Trophoblast cell (in vitro differentiated cells and primary cell): ENCODE measurements around the gene BAIAP2L1.
A peak's percentile ranks its signal among the peaks of the same experiment; 100 is the strongest.

Source experiments
- DNase-seq, 2 donors: peaks; one replicate each; pipeline ENCODE4 v3.0.0-alpha.2; 2016
- H2AFZ ChIP-seq: 2 replicates; pipeline ENCODE4 v1.6.1; 2013; ENCODE audit warnings: low read length, moderate library complexity, mild to moderate bottlenecking; ENCODE audit not compliant: insufficient read depth, poor library complexity
- H2AK5ac ChIP-seq: 2 replicates; pipeline ENCODE4 v1.6.1; 2013; ENCODE audit warnings: mild to moderate bottlenecking, low read length
- H2BK120ac ChIP-seq: 2 replicates; pipeline ENCODE4 v1.6.1; 2013; ENCODE audit warnings: low read length, mild to moderate bottlenecking, moderate library complexity; ENCODE audit not compliant: insufficient read depth, poor library complexity
- H2BK12ac ChIP-seq: 2 replicates; pipeline ENCODE4 v1.6.1; 2013; ENCODE audit warnings: mild to moderate bottlenecking, low read length, moderate library complexity
- H2BK5ac ChIP-seq: 2 replicates; pipeline ENCODE4 v1.6.1; 2013; ENCODE audit warnings: low read length, low read depth, moderate library complexity, mild to moderate bottlenecking; ENCODE audit not compliant: poor library complexity
- H3K14ac ChIP-seq: 2 replicates; pipeline ENCODE4 v1.6.1; 2013; ENCODE audit warnings: mild to moderate bottlenecking, low read length
- H3K18ac ChIP-seq: 2 replicates; pipeline ENCODE4 v1.6.1; 2013; ENCODE audit warnings: mild to moderate bottlenecking, low read length
- H3K23ac ChIP-seq: 2 replicates; pipeline ENCODE4 v1.6.1; 2013; ENCODE audit warnings: low read length
- H3K27ac ChIP-seq: 2 replicates; pipeline ENCODE4 v1.5.1; 2013; ENCODE audit warnings: low read depth, mild to moderate bottlenecking, inconsistent platforms, low read length, moderate library complexity
- H3K27me3 ChIP-seq: 2 replicates; pipeline ENCODE4 v1.6.1; 2013; ENCODE audit warnings: inconsistent platforms, mild to moderate bottlenecking, low read length, moderate library complexity; ENCODE audit not compliant: insufficient read depth
- H3K36me3 ChIP-seq, 2 experiments: 1 replicate in 1 of 2; 2 replicates in 1 of 2; pipeline ENCODE4 v1.6.1; 2013; ENCODE audit warnings: low read length in 2 of 2, mild to moderate bottlenecking in 2 of 2, moderate library complexity in 1 of 2; ENCODE audit not compliant: insufficient read depth in 2 of 2, control insufficient read depth in 1 of 2
- H3K4ac ChIP-seq: 2 replicates; pipeline ENCODE4 v1.6.1; 2013; ENCODE audit warnings: low read depth, mild to moderate bottlenecking, low read length, moderate library complexity
- H3K4me1 ChIP-seq, 2 experiments: 1 replicate in 1 of 2; 2 replicates in 1 of 2; pipeline ENCODE4 v1.6.1; 2013; ENCODE audit warnings: low read length in 2 of 2, mild to moderate bottlenecking in 2 of 2, moderate library complexity in 1 of 2; ENCODE audit not compliant: insufficient read depth in 2 of 2, control insufficient read depth in 1 of 2
- H3K4me2 ChIP-seq: 2 replicates; pipeline ENCODE4 v1.6.1; 2013; ENCODE audit warnings: inconsistent platforms, mild to moderate bottlenecking, low read length, moderate library complexity
- H3K4me3 ChIP-seq: 2 replicates; pipeline ENCODE4 v1.5.1; 2013; ENCODE audit warnings: mild to moderate bottlenecking, low read depth, low read length, inconsistent platforms
- H3K79me1 ChIP-seq: one replicate; pipeline ENCODE4 v1.6.1; 2013; ENCODE audit warnings: low read length
- H3K79me2 ChIP-seq: 2 replicates; pipeline ENCODE4 v1.6.1; 2013; ENCODE audit warnings: low read length, mild to moderate bottlenecking; ENCODE audit not compliant: control insufficient read depth, insufficient read depth, poor library complexity
- H3K9ac ChIP-seq: 2 replicates; pipeline ENCODE4 v1.6.1; 2013; ENCODE audit warnings: mild to moderate bottlenecking, low read length
- H3K9me3 ChIP-seq: 2 replicates; pipeline ENCODE4 v1.6.1; 2013; ENCODE audit warnings: low read depth, mild to moderate bottlenecking, control low read depth, inconsistent platforms, low read length; ENCODE audit not compliant: insufficient read depth
- H4K12ac ChIP-seq: 2 replicates; pipeline ENCODE4 v1.6.1; 2013; ENCODE audit warnings: low read depth, mild to moderate bottlenecking, low read length, moderate library complexity
- H4K8ac ChIP-seq: 2 replicates; pipeline ENCODE4 v1.6.1; 2013; ENCODE audit warnings: low read depth, mild to moderate bottlenecking, low read length, moderate library complexity
- H4K91ac ChIP-seq: one replicate; pipeline ENCODE4 v1.6.1; 2013; ENCODE audit warnings: low read depth, mild to moderate bottlenecking, low read length, moderate library complexity
- WGBS: extraction: QIAGEN DNeasy Blood & Tissue Kit; methylation state at CpG from one replicate; pipeline ENCODE4 v1.1.7; 2013; ENCODE audit warnings: missing lambda C conversion rate; ENCODE audit not compliant: insufficient read length, insufficient coverage; ENCODE audit errors: extremely low coverage; 5-methylcytosine and 5-hydroxymethylcytosine counted together

Gene BAIAP2L1

DNA sequence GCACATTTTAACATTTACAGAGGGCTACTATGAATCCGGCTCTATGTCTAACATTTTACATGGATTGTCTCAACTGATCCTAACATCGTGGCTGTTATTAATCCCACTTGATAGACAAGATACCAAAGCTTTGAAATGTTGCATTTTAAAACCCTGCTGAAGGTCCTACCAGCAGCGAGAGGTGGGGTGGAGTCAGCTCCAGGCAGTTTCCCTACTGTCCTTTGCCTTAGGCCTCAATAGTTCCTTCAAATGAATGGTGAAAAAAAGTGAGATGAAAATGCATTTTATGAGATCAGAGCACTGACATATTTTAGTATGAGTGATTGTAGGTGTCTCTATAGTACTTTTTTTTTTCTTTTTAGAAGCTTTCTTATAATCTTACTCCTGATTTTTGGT lies 26.6 kb downstream of the BAIAP2L1 start:
- no peak overlapping the region for H3K4ac ChIP-seq
- H3K36me3 ChIP-seq = no peaks in the 10 kb centered on the region
- no peak overlapping the region for H3K23ac ChIP-seq
- DNase-seq = peak; percentile 83 to 88
- no peak overlapping the region for H3K27ac ChIP-seq
- H3K9me3 ChIP-seq = no peaks in the 10 kb centered on the region
- H3K4me1 ChIP-seq = peaks cover 7 to 8% of the 10 kb centered on the region in 2 experiments
- H3K18ac ChIP-seq = no peak overlapping the region
- no CpG with 5 or more reads among the region's 3 CpGs for WGBS
- H3K4me3 ChIP-seq = no peak overlapping the region
- no peak overlapping the region for H2AFZ ChIP-seq
- H4K8ac ChIP-seq = no peak overlapping the region
- no peak overlapping the region for H2BK12ac ChIP-seq
- H2AK5ac ChIP-seq = no peak overlapping the region
- H4K91ac ChIP-seq = no peak overlapping the region
- no peaks in the 10 kb centered on the region for H3K27me3 ChIP-seq
- H2BK5ac ChIP-seq = no peak overlapping the region
- H3K14ac ChIP-seq = no peak overlapping the region
- H4K12ac ChIP-seq = no peak overlapping the region
- H3K9ac ChIP-seq = no peak overlapping the region
- no peak overlapping the region for H3K4me2 ChIP-seq
- H3K79me2 ChIP-seq = peaks cover 2% of the 10 kb centered on the region
- no peaks in the 10 kb centered on the region for H3K79me1 ChIP-seq
- no peak overlapping the region for H2BK120ac ChIP-seq

DNA sequence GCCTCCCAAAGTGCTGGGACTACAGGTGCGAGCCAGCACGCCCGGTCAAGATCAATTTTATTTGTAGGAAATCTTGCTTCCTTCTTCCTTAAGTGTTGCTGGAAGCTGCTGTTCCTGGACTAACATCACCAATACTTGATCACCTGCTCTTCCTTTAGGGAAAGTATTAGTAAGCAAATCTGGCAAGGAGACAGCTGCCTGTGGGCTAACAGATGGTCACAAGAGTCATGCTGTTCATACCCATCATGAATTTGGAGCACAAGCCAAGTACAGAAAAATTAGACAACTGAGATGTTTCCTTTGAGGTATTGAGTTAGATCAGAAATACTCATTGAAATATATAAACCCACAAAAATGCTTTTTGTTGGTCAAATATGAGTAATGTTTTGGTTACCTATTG lies 27.9 kb downstream of the BAIAP2L1 start:
- Histone ChIP-seq H4K91ac (no peak overlapping the region), H3K9me3 (no peaks in the 10 kb centered on the region), H2BK5ac (no peak overlapping the region), H3K79me1 (no peaks in the 10 kb centered on the region), H3K14ac (no peak overlapping the region), H2BK12ac (no peak overlapping the region), H2AK5ac (no peak overlapping the region), H3K18ac (no peak overlapping the region), H2AFZ (no peak overlapping the region), H3K4ac (peak overlapping the region; percentile 27), H3K36me3 (peaks cover 0 to 2% of the 10 kb centered on the region in 2 experiments), H3K27ac (no peak overlapping the region), H3K27me3 (no peaks in the 10 kb centered on the region), H3K4me1 (peaks cover 3 to 4% of the 10 kb centered on the region in 2 experiments), H3K23ac (no peak overlapping the region), H2BK120ac (no peak overlapping the region), H3K4me2 (no peak overlapping the region), H4K12ac (no peak overlapping the region), H4K8ac (no peak overlapping the region), H3K9ac (no peak overlapping the region), H3K79me2 (peaks cover 2% of the 10 kb centered on the region), H3K4me3 (no peak overlapping the region)
- DNase-seq = no peak
- no CpG with 5 or more reads among the region's 3 CpGs for WGBS

DNA sequence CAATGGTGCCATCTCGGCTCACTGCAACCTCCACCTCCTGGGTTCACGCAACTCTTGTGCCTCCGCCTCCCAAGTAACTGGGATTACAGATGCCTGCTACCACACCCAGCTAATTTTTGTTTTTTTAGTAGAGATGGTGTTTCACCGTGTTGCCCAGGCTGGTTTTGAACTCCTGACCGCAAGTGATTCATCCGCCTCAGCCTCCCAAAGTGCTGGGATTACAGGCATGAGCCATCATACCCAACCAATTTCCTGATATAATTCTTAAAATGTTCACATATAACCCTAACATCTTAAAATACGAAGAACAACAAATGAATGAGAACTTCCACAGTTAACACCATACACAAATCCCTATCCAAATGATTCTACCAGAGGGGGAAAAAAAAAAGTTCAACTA lies 31.2 kb downstream of the BAIAP2L1 start:
- Histone ChIP-seq H2AK5ac (no peak overlapping the region), H3K36me3 (peaks cover 4 to 7% of the 10 kb centered on the region in 2 experiments), H3K27me3 (no peaks in the 10 kb centered on the region), H3K23ac (no peak overlapping the region), H3K9me3 (no peaks in the 10 kb centered on the region), H2BK120ac (no peak overlapping the region), H3K4me1 (peaks cover 3% of the 10 kb centered on the region in 2 experiments), H3K18ac (no peak overlapping the region), H3K79me2 (peaks cover 2% of the 10 kb centered on the region), H4K91ac (no peak overlapping the region), H2BK12ac (no peak overlapping the region), H3K4me3 (no peak overlapping the region), H4K8ac (no peak overlapping the region), H3K27ac (no peak overlapping the region), H3K14ac (no peak overlapping the region), H3K4ac (no peak overlapping the region), H3K9ac (no peak overlapping the region), H3K4me2 (no peak overlapping the region), H3K79me1 (no peaks in the 10 kb centered on the region), H2AFZ (no peak overlapping the region), H4K12ac (peak overlapping the region; percentile 30), H2BK5ac (no peak overlapping the region)
- DNase-seq = no peak
- WGBS = no CpG with 5 or more reads among the region's 7 CpGs

DNA sequence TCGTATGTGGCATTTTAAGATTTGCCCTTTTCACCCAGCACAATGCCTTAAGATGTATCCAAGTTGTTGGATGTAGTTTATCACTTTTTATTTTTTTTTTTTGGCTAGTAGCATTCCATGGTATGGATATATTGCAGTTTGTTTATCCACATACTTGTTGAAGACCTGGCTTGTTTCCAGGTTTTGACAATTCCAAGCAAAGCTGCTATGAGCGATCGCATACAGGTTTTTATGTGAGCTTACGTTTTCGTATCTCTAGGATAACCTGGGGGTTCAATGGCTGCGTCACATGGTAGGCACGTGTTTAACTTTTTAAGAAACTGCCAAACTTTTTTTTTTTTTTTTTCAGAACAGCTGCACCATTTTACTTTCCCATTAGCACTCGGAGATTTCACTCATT lies 32.2 kb downstream of the BAIAP2L1 start:
- WGBS = no CpG with 5 or more reads among the region's 8 CpGs
- H2AK5ac ChIP-seq = no peak overlapping the region
- H3K23ac ChIP-seq = no peak overlapping the region
- no peak overlapping the region for H2BK5ac ChIP-seq
- H3K4me3 ChIP-seq = no peak overlapping the region
- H3K27me3 ChIP-seq = no peaks in the 10 kb centered on the region
- H4K91ac ChIP-seq = no peak overlapping the region
- peaks cover 3% of the 10 kb centered on the region in 2 experiments for H3K4me1 ChIP-seq
- no peak overlapping the region for H3K14ac ChIP-seq
- H2BK120ac ChIP-seq = no peak overlapping the region
- no peak overlapping the region for H4K12ac ChIP-seq
- H3K27ac ChIP-seq = no peak overlapping the region
- DNase-seq = no peak
- H3K4ac ChIP-seq = no peak overlapping the region
- no peaks in the 10 kb centered on the region for H3K9me3 ChIP-seq
- no peak overlapping the region for H3K4me2 ChIP-seq
- H3K9ac ChIP-seq = no peak overlapping the region
- H3K36me3 ChIP-seq = peaks cover 4 to 7% of the 10 kb centered on the region in 2 experiments
- no peak overlapping the region for H4K8ac ChIP-seq
- no peak overlapping the region for H2AFZ ChIP-seq
- H3K79me1 ChIP-seq = no peaks in the 10 kb centered on the region
- H2BK12ac ChIP-seq = no peak overlapping the region
- no peak overlapping the region for H3K18ac ChIP-seq
- H3K79me2 ChIP-seq = peaks cover 2% of the 10 kb centered on the region
